ENCODE data around the gene SKA2. TPM values are rescaled to one million over a fixed set of nuclear protein-coding genes. Genes with fewer than 3 reads are reported as not detected.
"Not testable (repeated sequence)": the region's sequence is repeated elsewhere in the genome, so short reads cannot be mapped to it uniquely, and the experiment has no call there.

Gene SKA2
- total RNA-seq, 1 donor from 2014 or later, result 60.5 TPM

GRCh38 chr17:59139939-59140338 lies 15.0 kb downstream of the SKA2 start:
- Mint-ChIP-seq H3K4me3 (no peak overlapping the region), H3K27me3 (no peaks in the 10 kb centered on the region), H3K9me3 (no peaks in the 10 kb centered on the region), H3K4me1 (peaks cover 2% of the 10 kb centered on the region), H3K36me3 (ENCODE audit: low read depth) (peaks cover 18% of the 10 kb centered on the region), H3K27ac (no peak overlapping the region)
- intact Hi-C loops (cut with micrococcal nuclease), result no loop called here
- DNase-seq, result no peak

DNA sequence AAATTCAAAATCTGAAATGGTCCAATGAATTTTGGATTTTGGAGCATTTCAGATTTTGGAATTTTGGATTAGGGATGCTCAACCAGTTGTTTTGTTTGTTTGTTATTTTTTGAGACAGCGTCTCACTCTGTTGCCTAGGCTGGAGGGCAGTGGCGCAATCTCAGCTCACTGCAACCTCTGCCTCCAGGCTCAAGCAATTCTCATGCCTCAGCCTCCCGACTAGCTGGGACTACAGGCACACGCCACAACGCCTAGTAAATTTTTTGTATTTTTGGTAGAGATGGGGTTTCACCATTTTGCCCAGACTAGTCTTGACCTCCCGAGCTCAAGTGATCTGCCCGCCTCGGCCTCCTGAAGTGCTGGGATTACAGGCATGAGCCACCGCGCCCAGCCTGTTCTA lies 16.6 kb downstream of the SKA2 start:
- DNase-seq, result peak; percentile 31
- H3K4me1 Mint-ChIP-seq; H3K27me3 Mint-ChIP-seq; H3K36me3 Mint-ChIP-seq (ENCODE audit: low read depth); H3K4me3 Mint-ChIP-seq; H3K27ac Mint-ChIP-seq; intact Hi-C loops (cut with micrococcal nuclease); H3K9me3 Mint-ChIP-seq: not testable (repeated sequence)

DNA sequence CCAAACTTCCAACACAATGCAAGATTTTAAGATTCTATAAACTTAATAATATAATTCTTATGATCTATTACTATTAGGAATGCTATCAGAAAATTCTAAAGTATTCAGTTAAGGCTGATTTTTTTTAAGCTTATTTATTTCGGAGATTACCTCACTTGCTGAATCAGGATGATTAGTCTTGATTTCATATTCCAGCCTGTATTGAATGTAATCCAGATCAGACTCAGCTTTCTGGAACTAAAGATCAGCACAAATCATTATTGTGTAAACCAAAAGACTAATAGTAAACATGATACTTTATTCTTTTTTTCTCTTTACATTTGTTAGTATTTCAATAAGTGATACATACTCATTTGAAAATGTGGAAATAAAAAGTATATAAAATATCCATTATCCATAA lies 23.9 kb downstream of the SKA2 start:
- no peak for DNase-seq
- Mint-ChIP-seq H3K27ac (no peak overlapping the region), H3K9me3 (no peaks in the 10 kb centered on the region), H3K36me3 (ENCODE audit: low read depth) (peaks cover 21% of the 10 kb centered on the region), H3K27me3 (no peaks in the 10 kb centered on the region), H3K4me3 (no peak overlapping the region), H3K4me1 (peaks cover 14% of the 10 kb centered on the region)
- intact Hi-C loops (cut with micrococcal nuclease), result no loop called here

DNA sequence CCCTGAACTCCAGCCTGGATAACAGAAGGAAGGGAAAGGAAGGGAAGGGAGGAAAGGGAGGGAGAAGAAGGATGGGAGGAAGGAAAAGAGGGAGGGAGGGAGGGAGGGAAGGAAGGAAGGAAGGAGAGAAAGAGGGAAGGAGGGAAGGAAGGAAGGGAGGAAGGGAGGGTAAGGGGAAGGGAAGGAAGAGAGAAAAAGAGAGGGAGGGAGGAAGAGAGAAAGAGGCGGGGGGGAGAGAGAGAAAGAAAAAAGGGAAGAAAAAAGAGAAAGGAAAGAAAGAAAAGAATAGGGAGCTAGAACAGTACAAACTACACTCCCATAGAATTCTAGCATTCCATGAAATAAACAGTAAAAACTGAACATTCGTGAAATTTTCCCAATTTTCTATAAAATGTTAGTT lies 25.2 kb downstream of the SKA2 start:
- Mint-ChIP-seq H3K9me3 (no peaks in the 10 kb centered on the region), H3K36me3 (ENCODE audit: low read depth) (peaks cover 23% of the 10 kb centered on the region), H3K4me1 (peaks cover 14% of the 10 kb centered on the region), H3K27me3 (no peaks in the 10 kb centered on the region), H3K4me3 (no peak overlapping the region), H3K27ac (no peak overlapping the region)
- intact Hi-C loops (cut with micrococcal nuclease), result no loop called here
- no peak for DNase-seq

DNA sequence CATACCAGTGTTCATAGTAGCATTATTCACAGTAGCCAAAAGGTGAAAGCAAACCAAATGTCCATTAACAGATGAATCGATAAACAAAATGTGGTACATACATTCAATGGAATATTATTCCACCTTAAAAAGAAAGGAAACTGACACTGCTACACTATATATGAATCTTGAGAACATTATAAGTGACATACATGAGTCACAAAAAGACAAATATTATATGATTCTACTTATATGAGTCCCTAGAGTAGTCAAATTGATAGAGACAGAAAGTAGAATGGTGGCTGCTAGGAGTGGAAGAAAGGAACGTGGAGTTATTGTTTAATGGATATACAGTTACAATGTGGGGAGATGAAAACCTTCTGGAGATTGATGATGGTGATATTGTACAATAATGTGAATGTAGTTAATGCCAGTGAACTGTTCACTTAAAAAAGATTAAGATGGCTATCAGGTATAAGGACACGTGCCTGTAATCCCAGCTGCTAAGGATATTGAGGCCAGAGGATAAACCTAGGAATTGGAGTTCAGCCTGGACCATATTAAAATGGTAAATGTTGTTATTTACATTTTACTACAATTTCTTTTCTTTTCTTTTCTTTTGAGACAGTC lies 28.1 kb downstream of the SKA2 start:
- Mint-ChIP-seq H3K9me3 (no peaks in the 10 kb centered on the region), H3K4me1 (peaks cover 12% of the 10 kb centered on the region), H3K36me3 (ENCODE audit: low read depth) (peaks cover 32% of the 10 kb centered on the region), H3K4me3 (no peak overlapping the region), H3K27ac (peak overlapping the region; percentile 60), H3K27me3 (no peaks in the 10 kb centered on the region)
- intact Hi-C loops (cut with micrococcal nuclease), result no loop called here
- no peak for DNase-seq

DNA sequence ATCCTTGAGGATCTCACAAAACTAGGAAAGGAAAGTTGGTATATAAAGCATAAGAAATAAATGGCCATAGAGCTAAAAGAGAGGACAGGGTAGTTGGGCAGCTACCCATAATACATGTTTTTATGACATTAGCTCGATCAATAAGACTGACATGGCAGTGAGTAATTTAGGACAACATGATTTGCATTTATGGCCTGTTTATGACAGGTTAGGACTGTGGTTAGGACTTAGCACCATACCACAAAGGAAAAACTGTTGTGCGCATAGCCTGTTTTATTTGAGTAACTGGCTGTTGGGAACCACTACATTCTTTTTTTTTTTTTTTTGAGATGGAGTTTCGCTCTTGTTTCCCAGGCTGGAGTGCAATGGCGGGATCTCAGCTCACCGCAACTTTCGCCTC lies 30.3 kb downstream of the SKA2 start:
- peak; percentile 32 for DNase-seq
- no peaks in the 10 kb centered on the region for H3K9me3 Mint-ChIP-seq
- H3K4me1 Mint-ChIP-seq, result peaks cover 12% of the 10 kb centered on the region
- intact Hi-C loops (cut with micrococcal nuclease), result no loop called here
- H3K27ac Mint-ChIP-seq, result peak overlapping the region; percentile 17
- no peak overlapping the region for H3K4me3 Mint-ChIP-seq
- H3K36me3 Mint-ChIP-seq (ENCODE audit: low read depth), result peaks cover 34% of the 10 kb centered on the region
- no peaks in the 10 kb centered on the region for H3K27me3 Mint-ChIP-seq

DNA sequence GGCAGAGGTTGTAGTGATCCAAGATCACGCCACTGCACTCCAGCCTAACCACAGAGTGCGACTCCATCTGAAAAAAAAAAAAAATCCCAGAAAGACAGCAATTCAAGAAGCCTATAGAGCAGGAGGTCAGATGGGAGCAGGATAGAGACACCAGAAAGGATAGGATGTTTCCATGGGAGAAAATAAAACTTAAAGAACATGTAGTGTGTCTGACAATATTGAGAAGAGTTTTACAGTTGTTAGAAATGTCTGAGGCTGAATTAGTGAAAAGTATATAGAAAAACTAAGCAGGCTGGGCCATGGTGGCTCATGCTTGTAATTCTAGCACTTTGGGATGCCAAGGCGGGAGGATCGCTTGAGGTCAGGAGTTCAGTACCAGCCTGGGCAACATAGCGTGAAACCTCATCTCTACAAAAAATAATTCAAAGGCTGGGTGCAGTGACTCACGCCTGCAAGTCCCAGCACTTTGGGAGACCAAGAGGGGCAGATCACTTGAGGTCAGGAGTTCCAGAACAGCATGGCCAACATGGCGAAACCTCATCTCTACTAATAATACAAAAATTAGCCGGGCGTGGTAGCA lies 33.0 kb downstream of the SKA2 start:
- no peak overlapping the region for H3K4me3 Mint-ChIP-seq
- peak; percentile 45 for DNase-seq
- no peaks in the 10 kb centered on the region for H3K9me3 Mint-ChIP-seq
- no peak overlapping the region for H3K27ac Mint-ChIP-seq
- peaks cover 34% of the 10 kb centered on the region for H3K36me3 Mint-ChIP-seq (ENCODE audit: low read depth)
- no peaks in the 10 kb centered on the region for H3K27me3 Mint-ChIP-seq
- peaks cover 10% of the 10 kb centered on the region for H3K4me1 Mint-ChIP-seq
- intact Hi-C loops (cut with micrococcal nuclease), result no loop called here

- Mint-ChIP-seq H3K36me3 (ENCODE audit: low read depth) (peaks cover 31% of the 10 kb centered on the region), H3K27ac (no peak overlapping the region), H3K4me1 (peaks cover 9% of the 10 kb centered on the region), H3K4me3 (no peak overlapping the region), H3K9me3 (no peaks in the 10 kb centered on the region), H3K27me3 (no peaks in the 10 kb centered on the region)
- DNase-seq, result peak; percentile 50
- intact Hi-C loops (cut with micrococcal nuclease), result no loop called here
Measured at GRCh38 chr17:59115474-59115873, 39.5 kb downstream of the SKA2 start.

DNA sequence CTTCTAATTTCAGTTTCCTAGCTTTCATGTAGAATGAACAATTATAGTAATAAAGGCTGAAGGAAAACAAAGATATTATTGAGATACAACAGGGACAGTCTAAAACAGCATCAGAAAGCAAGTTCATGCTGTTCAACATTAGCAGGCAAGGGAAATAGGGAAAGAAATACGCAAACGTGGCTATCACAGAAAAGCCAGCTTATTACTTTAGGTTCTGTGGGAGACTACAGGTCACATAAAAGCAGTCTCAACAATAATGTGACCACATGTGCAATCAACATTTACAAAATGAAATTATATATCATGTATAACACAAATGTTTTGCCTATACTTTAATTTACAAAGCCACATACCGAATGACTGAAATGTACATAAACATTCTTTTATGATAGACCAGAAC lies 43.4 kb downstream of the SKA2 start:
- Mint-ChIP-seq H3K4me1 (peaks cover 24% of the 10 kb centered on the region), H3K36me3 (ENCODE audit: low read depth) (peaks cover 34% of the 10 kb centered on the region), H3K4me3 (no peak overlapping the region), H3K27ac (no peak overlapping the region), H3K9me3 (no peaks in the 10 kb centered on the region), H3K27me3 (peaks cover 2% of the 10 kb centered on the region)
- no peak for DNase-seq
- intact Hi-C loops (cut with micrococcal nuclease), result no loop called here

DNA sequence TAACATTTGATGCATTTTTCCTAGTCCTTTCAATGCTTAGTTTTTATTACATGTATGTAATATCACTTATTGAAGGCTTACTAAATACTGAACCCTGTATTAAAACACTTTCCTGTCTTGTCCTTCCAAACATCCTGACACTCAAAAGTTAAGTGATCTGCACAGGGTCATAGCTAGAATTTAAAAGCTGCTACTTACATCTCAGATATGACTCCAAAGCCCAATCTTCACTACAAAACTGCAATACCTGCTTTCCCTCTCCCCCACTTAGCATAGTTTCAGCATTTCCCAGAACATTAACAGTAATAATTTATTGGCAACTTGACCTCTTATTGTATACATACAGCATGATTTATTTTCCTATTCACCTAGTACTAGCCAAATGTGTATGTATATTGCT lies 44.0 kb downstream of the SKA2 start:
- DNase-seq, result no peak
- intact Hi-C loops (cut with micrococcal nuclease), result no loop called here
- Mint-ChIP-seq H3K27ac (no peak overlapping the region), H3K27me3 (peaks cover 2% of the 10 kb centered on the region), H3K4me1 (peaks cover 25% of the 10 kb centered on the region), H3K4me3 (no peak overlapping the region), H3K9me3 (no peaks in the 10 kb centered on the region), H3K36me3 (ENCODE audit: low read depth) (peaks cover 34% of the 10 kb centered on the region)

DNA sequence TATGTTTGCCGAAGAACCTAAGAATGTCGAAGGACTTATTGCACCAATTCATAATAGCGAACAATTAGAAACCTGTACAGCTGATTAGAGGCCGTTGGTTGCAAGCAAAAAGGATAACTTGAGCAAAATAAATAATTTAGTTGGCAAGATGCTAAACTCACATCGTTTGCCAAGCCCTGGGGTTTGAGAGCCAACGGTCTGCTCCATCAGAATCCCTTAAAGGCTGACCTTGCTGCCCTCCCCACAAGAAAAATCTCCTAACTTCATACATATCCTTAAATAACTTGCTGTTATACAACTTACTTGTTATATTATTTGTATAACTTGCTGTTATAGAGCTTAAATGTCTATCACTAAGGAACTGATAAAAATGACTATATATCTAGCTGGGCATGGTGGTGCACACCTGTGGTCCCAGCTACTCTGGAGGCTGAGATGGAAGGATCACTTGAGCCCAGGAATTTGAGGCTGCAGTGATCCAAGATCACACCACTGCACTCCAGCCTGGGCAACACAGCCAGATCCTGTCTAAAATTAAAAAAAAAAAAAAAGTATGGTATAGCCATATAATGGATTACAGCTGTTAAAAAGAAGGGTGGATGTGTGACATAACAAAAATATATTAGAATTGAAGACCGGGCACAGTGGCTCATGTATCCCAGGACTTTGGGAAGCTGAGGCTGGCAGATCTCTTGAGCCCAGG lies 46.4 kb downstream of the SKA2 start:
- Mint-ChIP-seq H3K9me3 (no peaks in the 10 kb centered on the region), H3K4me3 (peak overlapping the region; percentile 52), H3K27me3 (peaks cover 2% of the 10 kb centered on the region), H3K4me1 (peaks cover 43% of the 10 kb centered on the region), H3K36me3 (ENCODE audit: low read depth) (peaks cover 29% of the 10 kb centered on the region), H3K27ac (peak overlapping the region; percentile 37)
- DNase-seq, result peak; percentile 55
- intact Hi-C loops (cut with micrococcal nuclease), result no loop called here

DNA sequence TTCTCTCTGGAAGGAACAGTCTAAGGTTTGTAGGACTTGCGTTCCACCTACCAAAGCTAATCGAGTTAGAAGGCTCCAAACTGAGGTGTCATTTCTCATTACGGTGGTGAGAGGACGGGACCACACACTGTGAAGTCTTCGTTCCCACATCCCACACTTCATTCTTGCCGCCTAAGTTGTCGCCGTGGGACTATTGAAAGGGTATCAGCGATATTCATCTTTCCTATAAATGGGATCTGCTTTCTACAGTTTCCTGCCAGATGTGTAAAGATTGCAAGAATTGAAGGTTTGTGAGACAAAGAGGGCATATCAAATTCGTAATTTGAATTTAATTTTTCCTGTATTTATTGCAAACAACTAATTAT lies 47.7 kb downstream of the SKA2 start:
- Mint-ChIP-seq H3K36me3 (ENCODE audit: low read depth) (peaks cover 35% of the 10 kb centered on the region), H3K27me3 (peaks cover 2% of the 10 kb centered on the region), H3K4me3 (peak overlapping the region; percentile 96), H3K27ac (peak overlapping the region; percentile 97), H3K9me3 (no peaks in the 10 kb centered on the region), H3K4me1 (peaks cover 43% of the 10 kb centered on the region)
- DNase-seq, result no peak
- intact Hi-C loops (cut with micrococcal nuclease), result no loop called here

GRCh38 chr17:59106463-59107305 lies 48.3 kb downstream of the SKA2 start, which contains the start of gene TRIM37:
TRIM37 (minus strand) TSS chr17:59106880; CDS start chr17:59106461, 419 bp downstream.
- intact Hi-C loops (cut with micrococcal nuclease), result loop anchor here (1.0 kb wide), 3 partner anchors 49 to 588 kb away; partner anchors contain the start of genes PRR11 and SKA2
- peak; percentile 100 for DNase-seq
- no peaks in the 10 kb centered on the region for H3K9me3 Mint-ChIP-seq
- peaks cover 42% of the 10 kb centered on the region for H3K4me1 Mint-ChIP-seq
- peaks cover 2% of the 10 kb centered on the region for H3K27me3 Mint-ChIP-seq
- H3K27ac Mint-ChIP-seq, result peak within 1 kb of the TSS; percentile 97
- peak within 1 kb of the TSS; percentile 96 for H3K4me3 Mint-ChIP-seq
- H3K36me3 Mint-ChIP-seq (ENCODE audit: low read depth), result peaks cover 36% of the 10 kb centered on the region

All from activated CD4-positive, alpha-beta T cell treated with anti-CD3 and anti-CD28 coated beads, Interleukin-2, amount 10 ng/mL, durations not matched to agents 24 days and 14 days (primary cell).